Epithelial cell of umbilical artery (primary cell): ENCODE results near the gene TGM5. TPM values are rescaled to one million over a fixed set of nuclear protein-coding genes. Genes with fewer than 3 reads are reported as not detected.

Experiments
- total RNA-seq: library from RNA; depleted of rRNA; stranded (reverse); fragments of >200 nt; gene quantifications from 2 replicates; pipeline ENCODE4 v1.2.3, GENCODE V29; 2014

The TGM5 gene, protein sequence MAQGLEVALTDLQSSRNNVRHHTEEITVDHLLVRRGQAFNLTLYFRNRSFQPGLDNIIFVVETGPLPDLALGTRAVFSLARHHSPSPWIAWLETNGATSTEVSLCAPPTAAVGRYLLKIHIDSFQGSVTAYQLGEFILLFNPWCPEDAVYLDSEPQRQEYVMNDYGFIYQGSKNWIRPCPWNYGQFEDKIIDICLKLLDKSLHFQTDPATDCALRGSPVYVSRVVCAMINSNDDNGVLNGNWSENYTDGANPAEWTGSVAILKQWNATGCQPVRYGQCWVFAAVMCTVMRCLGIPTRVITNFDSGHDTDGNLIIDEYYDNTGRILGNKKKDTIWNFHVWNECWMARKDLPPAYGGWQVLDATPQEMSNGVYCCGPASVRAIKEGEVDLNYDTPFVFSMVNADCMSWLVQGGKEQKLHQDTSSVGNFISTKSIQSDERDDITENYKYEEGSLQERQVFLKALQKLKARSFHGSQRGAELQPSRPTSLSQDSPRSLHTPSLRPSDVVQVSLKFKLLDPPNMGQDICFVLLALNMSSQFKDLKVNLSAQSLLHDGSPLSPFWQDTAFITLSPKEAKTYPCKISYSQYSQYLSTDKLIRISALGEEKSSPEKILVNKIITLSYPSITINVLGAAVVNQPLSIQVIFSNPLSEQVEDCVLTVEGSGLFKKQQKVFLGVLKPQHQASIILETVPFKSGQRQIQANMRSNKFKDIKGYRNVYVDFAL
- not detected in 2 replicates for total RNA-seq

DNA sequence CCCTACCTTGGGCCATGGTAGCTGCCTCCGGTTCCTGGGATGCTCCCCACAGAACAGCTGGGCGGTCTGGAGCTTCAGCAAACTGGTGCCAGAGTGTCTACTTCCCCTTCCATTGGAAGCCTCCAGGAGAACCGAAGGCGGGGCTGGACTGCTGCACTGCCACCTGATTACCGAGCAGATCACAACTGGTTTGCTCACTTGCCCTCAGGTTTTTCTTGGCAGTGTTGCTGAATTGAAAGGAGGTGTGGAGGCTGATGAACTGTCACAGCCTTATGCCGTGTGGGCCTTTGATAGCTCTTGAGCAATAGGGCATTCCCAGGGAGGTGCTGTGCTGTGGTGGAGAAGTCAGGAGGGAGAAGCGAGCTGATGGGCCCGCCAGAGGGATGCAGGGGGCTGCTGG is at the start of gene TGM5:
Gene TGM5 (minus strand): TSS at position 95 of the 400 bp plus-strand sequence. CDS start 79 bp downstream, at position 16.

GRCh38 chr15:43302205-43302817 is 35.6 kb upstream of the TGM5 start, which contains the start of gene TGM7:
Gene TGM7, minus strand, starts transcription at chr15:43302255.

DNA sequence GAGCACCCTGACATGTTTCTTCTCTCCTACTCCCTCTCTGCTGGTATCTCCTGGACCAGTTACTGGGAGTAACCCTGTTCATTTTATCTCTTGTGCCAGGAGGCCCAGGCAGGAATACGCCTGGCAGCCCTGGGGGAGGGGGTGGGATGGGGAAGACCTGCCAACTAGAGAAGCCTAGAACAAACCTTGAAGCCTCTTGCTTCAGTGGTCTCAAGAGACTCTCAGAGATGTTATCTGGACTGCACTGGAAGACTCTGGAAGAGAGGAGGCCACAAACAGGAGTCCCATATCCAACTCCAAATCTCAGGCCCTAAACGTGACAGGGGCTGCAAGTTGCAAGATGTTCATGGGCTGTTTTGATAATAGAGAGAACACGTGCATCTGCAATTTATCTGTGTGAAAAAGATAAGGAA is 45.7 kb downstream of the TGM5 start, which contains the start of gene EPB42:
Gene EPB42 (minus strand): TSS at position 28 of the 413 bp plus-strand sequence. CDS start 193 bp downstream, outside the sequence.

GRCh38 chr15:43185157-43186002 is 81.3 kb downstream of the TGM5 start, which contains the start of gene CCNDBP1:
Gene CCNDBP1, plus strand, starts transcription at chr15:43185403. Its CDS starts 96 bp downstream, at chr15:43185499.

Other genes starting within 250 kb of the TGM5 start
- gene UBR1, start 160.9 kb downstream of the TGM5 start, total RNA-seq, result 24.7 and 33.1 TPM in 2 replicates
- 12.0 and 27.4 TPM in 2 replicates for gene TMEM62, start 133.3 kb downstream of the TGM5 start, total RNA-seq
- 68.4 and 97.1 TPM in 2 replicates for gene CCNDBP1, start 81.5 kb downstream of the TGM5 start, total RNA-seq
- not detected in 2 replicates for gene EPB42, start 45.9 kb downstream of the TGM5 start, total RNA-seq
- gene TGM7, start 35.3 kb upstream of the TGM5 start, total RNA-seq, result not detected in 2 replicates
- 4.2 and 6.5 TPM in 2 replicates for gene LCMT2, start 63.6 kb upstream of the TGM5 start, total RNA-seq
- 12.0 and 19.3 TPM in 2 replicates for gene ZSCAN29, start 104.1 kb upstream of the TGM5 start, total RNA-seq
- gene TUBGCP4, start 104.2 kb upstream of the TGM5 start, total RNA-seq, result 12.7 and 17.9 TPM in 2 replicates
- 47.1 and 58.2 TPM in 2 replicates for gene TP53BP1, start 226.2 kb upstream of the TGM5 start, total RNA-seq